Activated CD8-positive, alpha-beta T cell treated with anti-CD3 and anti-CD28 coated beads for 36 hours (primary cell): ENCODE measurements around the gene TOR1B. TPM values are rescaled to one million over a fixed set of nuclear protein-coding genes. Genes with fewer than 3 reads are reported as not detected.

Experiments used
- ATAC-seq: fragments of 200-7000 bp; cut with Tn5 transposase; one replicate; pipeline ENCODE4 v1.10.0; 2021; ENCODE audit warnings: mild to moderate bottlenecking, moderate library complexity
- CTCF ChIA-PET: fragments of 350-600 bp; sonication (Branson Sonifier 250); formaldehyde crosslinking; loops from one replicate; lab custom pipeline; 2021; ENCODE audit warnings: antibody characterized with exemption; lab: Charles Lee
- POLR2A ChIA-PET: fragments of 350-600 bp; sonication (Branson Sonifier 250); formaldehyde crosslinking; loops from one replicate; lab custom pipeline; 2021; ENCODE audit warnings: antibody characterized with exemption; lab: Charles Lee
- DNase-seq: peaks from one replicate; pipeline ENCODE4 v3.0.0-alpha.2; 2020
- H3K27ac Mint-ChIP-seq: one replicate; pipeline ENCODE4 v1.8.0; 2021; ENCODE audit warnings: mild to moderate bottlenecking, mixed read lengths
- H3K27me3 Mint-ChIP-seq: one replicate; pipeline ENCODE4 v1.8.0; 2021; ENCODE audit warnings: mixed read lengths
- H3K36me3 Mint-ChIP-seq: one replicate; pipeline ENCODE4 v1.8.0; 2021; ENCODE audit warnings: low read depth, mixed read lengths
- H3K4me1 Mint-ChIP-seq: one replicate; pipeline ENCODE4 v1.8.0; 2021; ENCODE audit warnings: low read depth, mixed read lengths
- H3K4me3 Mint-ChIP-seq: one replicate; pipeline ENCODE4 v1.8.0; 2021; ENCODE audit warnings: mild to moderate bottlenecking, moderate library complexity, mixed read lengths
- H3K9me3 Mint-ChIP-seq: one replicate; pipeline ENCODE4 v1.8.0; 2021; ENCODE audit warnings: mixed read lengths
- intact Hi-C: fragments of 100-400 bp; cut with micrococcal nuclease; formaldehyde crosslinking; loops from one replicate; pipeline ENCODE4 v1.10.0; 2022
- total RNA-seq, 2 experiments: library from RNA; stranded (reverse); gene quantifications; one replicate each; pipeline ENCODE4 v1.2.3, GENCODE V29; 2021
- TF ChIP-seq, protein P1 (sequence below): fragments of 200-600 bp; IDR thresholded peaks from one replicate; pipeline ENCODE4 v1.8.0; 2022; ENCODE audit warnings: antibody characterized with exemption, mild to moderate bottlenecking

The TOR1B gene
- total RNA-seq, 2 experiments from 2014 or later, result 18.5 to 19.8 TPM

DNA sequence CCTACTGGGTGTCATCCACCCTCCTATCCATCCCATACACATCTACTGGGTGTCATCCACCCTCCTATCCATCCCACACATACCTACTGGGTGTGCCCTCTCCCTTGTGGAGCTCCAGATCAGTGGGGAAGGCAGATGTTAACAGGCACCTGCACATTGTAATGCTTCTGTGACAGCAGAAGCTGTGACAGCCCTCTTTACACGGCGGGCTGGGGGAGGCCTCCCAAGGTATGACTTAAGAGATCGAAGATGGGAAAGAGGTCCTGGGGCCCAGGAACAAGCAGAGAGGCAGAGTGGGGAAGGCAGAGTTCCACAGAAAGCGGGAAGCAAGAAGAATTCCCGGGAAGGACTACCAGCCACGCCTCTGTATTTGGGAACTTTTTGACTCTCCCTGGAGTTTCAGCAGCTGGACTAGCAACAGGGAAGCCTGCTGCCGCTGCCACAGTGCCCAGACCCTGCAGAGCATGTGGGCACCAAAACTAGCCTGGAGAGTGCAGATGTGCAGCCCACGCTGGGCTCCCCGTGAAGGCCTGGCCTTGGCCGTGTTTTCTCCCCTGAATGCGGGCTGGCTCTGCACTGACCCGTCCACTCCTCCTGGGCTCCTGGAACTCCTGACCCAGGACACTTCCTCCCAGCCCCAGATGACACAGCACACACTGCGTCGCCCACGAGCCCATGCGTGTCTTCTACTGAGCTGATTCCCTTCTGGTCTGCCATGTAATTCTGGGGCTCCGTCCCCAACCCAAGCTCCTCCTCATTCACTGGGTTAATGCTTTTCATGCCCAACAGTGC, 11.6 kb downstream of the TOR1B start:
- DNase-seq, result no peak
- Mint-ChIP-seq H3K36me3 (peaks cover 54% of the 10 kb centered on the region), H3K27me3 (no peaks in the 10 kb centered on the region), H3K4me3 (no peak overlapping the region), H3K4me1 (peaks cover 4% of the 10 kb centered on the region), H3K9me3 (no peaks in the 10 kb centered on the region), H3K27ac (peak overlapping the region; percentile 28)
- CTCF ChIA-PET, result no interaction called here
- intact Hi-C loops, result no loop called here
- TF ChIP-seq, protein P1, sequence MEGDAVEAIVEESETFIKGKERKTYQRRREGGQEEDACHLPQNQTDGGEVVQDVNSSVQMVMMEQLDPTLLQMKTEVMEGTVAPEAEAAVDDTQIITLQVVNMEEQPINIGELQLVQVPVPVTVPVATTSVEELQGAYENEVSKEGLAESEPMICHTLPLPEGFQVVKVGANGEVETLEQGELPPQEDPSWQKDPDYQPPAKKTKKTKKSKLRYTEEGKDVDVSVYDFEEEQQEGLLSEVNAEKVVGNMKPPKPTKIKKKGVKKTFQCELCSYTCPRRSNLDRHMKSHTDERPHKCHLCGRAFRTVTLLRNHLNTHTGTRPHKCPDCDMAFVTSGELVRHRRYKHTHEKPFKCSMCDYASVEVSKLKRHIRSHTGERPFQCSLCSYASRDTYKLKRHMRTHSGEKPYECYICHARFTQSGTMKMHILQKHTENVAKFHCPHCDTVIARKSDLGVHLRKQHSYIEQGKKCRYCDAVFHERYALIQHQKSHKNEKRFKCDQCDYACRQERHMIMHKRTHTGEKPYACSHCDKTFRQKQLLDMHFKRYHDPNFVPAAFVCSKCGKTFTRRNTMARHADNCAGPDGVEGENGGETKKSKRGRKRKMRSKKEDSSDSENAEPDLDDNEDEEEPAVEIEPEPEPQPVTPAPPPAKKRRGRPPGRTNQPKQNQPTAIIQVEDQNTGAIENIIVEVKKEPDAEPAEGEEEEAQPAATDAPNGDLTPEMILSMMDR, result no peak
- POLR2A ChIA-PET, result interaction anchor here (1.3 to 1.5 kb wide), 3 partner anchors 9 to 29 kb away, joined by 3 to 5 read pairs (median 3); partner anchors contain the start of gene TOR1A
- ATAC-seq, result no peak

DNA sequence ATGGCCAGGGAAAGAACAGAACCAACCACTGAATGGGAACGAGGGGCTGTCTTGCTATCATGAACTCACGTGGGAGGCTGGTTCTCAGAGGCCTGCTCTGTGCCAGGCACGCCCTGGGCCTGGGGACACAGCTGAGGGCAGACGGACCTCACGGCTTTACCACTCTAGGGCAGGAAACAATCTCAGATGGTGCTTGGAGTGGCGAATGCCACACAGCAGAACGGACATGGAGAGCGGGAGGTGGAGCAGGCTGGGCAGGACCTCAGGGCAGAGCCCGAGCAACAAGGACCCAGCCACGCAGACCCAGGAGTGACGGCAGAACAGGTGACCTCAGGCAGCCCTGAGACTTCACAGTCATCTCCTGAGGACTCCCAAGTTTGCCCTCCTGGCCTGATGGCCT, 12.3 kb downstream of the TOR1B start:
- Mint-ChIP-seq H3K4me3 (no peak overlapping the region), H3K9me3 (no peaks in the 10 kb centered on the region), H3K27ac (peak overlapping the region; percentile 16), H3K36me3 (peaks cover 49% of the 10 kb centered on the region), H3K4me1 (peaks cover 5% of the 10 kb centered on the region), H3K27me3 (no peaks in the 10 kb centered on the region)
- intact Hi-C loops, result no loop called here
- TF ChIP-seq, protein P1, result no peak
- DNase-seq (no peak), ATAC-seq (no peak)
- ChIA-PET POLR2A (interaction anchor here (1.3 to 1.5 kb wide), 3 partner anchors 8 to 29 kb away, joined by 3 to 5 read pairs (median 3); partner anchors contain the start of gene TOR1A), CTCF (no interaction called here)

DNA sequence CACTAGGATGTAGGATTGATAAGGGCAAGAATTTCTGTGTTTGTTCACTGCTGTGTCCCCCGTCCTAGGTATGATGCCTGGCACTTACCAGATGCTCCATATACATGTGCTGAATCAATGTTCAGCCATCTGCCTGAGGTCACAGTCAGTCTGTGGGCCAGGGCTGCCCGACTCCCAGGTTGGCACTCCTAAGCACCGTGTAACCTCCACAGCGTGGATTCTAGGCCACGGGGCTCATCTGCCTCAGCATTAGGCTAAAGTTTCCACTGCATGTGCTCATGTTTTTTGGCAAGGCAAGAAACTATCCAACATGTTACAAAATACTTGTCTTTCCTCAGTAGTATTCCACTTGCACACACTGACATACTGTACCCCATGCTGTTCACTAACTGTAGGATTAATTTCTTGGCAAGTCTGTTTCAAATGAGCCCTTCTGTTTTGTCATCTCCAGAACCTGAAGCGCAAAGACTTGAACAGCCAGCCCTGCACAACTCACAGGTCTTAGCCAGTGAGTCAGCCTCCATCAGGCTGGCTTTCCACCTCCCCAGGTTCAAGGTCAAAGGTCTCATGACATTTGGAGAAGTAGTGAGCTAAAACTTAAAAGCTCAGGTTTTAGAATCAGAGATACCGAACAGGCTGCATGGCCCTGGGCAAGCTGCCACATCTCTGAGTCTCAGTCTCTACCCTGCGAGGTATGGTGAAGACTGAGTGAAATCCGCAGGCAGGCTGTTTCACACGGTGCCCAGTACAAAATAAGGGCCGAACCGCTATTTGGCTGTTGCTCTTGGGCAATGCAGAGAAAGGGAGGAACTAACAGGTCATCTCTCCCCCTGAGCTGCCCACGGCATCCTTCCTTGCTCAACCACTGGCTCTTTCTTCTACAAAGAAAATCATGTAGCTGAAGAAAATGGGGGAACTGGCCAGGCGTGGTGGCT, 13.8 kb downstream of the TOR1B start:
- Mint-ChIP-seq H3K36me3 (peaks cover 51% of the 10 kb centered on the region), H3K4me1 (peaks cover 7% of the 10 kb centered on the region), H3K9me3 (no peaks in the 10 kb centered on the region), H3K27ac (peak overlapping the region; percentile 22), H3K27me3 (no peaks in the 10 kb centered on the region), H3K4me3 (no peak overlapping the region)
- POLR2A ChIA-PET, result interaction anchor here (1.0 to 1.8 kb wide), 2 partner anchors 8 to 13 kb away, joined by 3 to 7 read pairs; partner anchors contain the start of gene TOR1B
- no peak for ATAC-seq
- CTCF ChIA-PET, result no interaction called here
- TF ChIP-seq, protein P1, result no peak
- intact Hi-C loops, result no loop called here
- DNase-seq, result no peak

DNA sequence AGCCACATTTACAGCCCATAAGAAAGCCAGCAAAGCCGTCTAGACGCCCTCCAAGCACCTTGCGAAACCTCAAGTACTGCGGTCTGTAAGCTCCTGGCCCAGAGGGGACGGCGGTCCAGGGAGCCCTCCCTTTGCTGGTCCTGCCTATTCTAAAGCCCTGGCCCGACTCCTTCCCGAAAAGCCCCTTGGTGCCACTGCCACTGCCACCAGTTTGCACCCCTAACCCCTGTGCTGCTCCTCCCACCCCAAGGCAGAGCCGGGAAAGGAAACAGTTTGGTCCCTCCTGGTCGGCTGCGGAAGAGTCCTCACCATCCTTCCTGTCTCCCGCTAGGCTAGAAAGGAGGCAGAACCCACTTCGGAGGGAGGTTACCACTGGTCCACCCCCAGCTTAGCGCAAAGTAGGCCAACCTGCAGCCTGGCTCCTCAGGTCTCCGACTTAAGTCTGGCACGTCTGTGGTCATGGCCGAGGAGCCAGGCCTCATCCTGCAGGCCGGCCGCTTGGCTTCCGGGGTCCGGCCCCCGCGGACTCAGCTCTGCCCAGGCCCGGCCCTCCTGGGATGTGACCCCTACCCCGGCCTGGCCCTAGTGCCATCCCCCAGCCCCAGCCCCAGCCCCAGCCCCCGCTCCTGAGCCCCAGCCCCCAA, 20.0 kb downstream of the TOR1B start:
- Mint-ChIP-seq H3K4me3 (peak overlapping the region; percentile 86), H3K27me3 (no peaks in the 10 kb centered on the region), H3K27ac (peak overlapping the region; percentile 61), H3K36me3 (peaks cover 39% of the 10 kb centered on the region), H3K9me3 (no peaks in the 10 kb centered on the region), H3K4me1 (peaks cover 12% of the 10 kb centered on the region)
- ChIA-PET POLR2A (interaction anchor here (0.6 to 3.2 kb wide), 8 partner anchors 8 to 233 kb away, joined by 3 to 17 read pairs (median 8); partner anchors contain the start of genes C9orf78, TOR1B and USP20), CTCF (no interaction called here)
- intact Hi-C loops, result no loop called here
- peak; percentile 33 for ATAC-seq
- peak; percentile 46 for DNase-seq
- TF ChIP-seq, protein P1, result no peak
